SK-N-SH treated with all-trans-retinoic acid at 6 μM for 48 hours (cell line): ENCODE measurements around the gene MYO15B.

Source experiments
- ARNTL ChIP-seq: fragments of 450-650 bp; formaldehyde crosslinking; IDR thresholded peaks from 2 replicates; pipeline ENCODE4 v1.5.0; 2020; ENCODE audit warnings: low read depth, mild to moderate bottlenecking, moderate library complexity, borderline replicate concordance
- ISL1 ChIP-seq: fragments of 250-450 bp; sonication (Bioruptor Pico); IDR thresholded peaks from 2 replicates; pipeline ENCODE4 v2.1.2; 2022; ENCODE audit warnings: mild to moderate bottlenecking, moderate library complexity
- OSR1 ChIP-seq: fragments of 250-450 bp; sonication (Bioruptor Pico); IDR thresholded peaks from 2 replicates; pipeline ENCODE4 v1.8.0; 2022; ENCODE audit warnings: moderate library complexity, mild to moderate bottlenecking, inconsistent platforms
- PATZ1 ChIP-seq: fragments of 250-450 bp; sonication (Bioruptor Pico); IDR thresholded peaks from 2 replicates; pipeline ENCODE4 v1.8.0; 2020; ENCODE audit warnings: mild to moderate bottlenecking, moderate library complexity, borderline replicate concordance
- POU6F1 ChIP-seq: fragments of 250-450 bp; sonication (Bioruptor Pico); IDR thresholded peaks from 2 replicates; pipeline ENCODE4 v1.8.0; 2021; ENCODE audit warnings: low read depth, mild to moderate bottlenecking, moderate library complexity, borderline replicate concordance
- RARB ChIP-seq: fragments of 250-450 bp; sonication (Bioruptor Pico); IDR thresholded peaks from 2 replicates; pipeline ENCODE4 v1.8.0; 2021; ENCODE audit warnings: mild to moderate bottlenecking, moderate library complexity
- TOX ChIP-seq: fragments of 250-450 bp; sonication (Bioruptor Pico); IDR thresholded peaks from 2 replicates; pipeline ENCODE4 v1.8.0; 2021; ENCODE audit warnings: mild to moderate bottlenecking, moderate library complexity, borderline replicate concordance
- ZFP3 ChIP-seq: fragments of 250-450 bp; sonication (Bioruptor Pico); IDR thresholded peaks from 2 replicates; pipeline ENCODE4 v1.5.0; 2020; ENCODE audit warnings: mild to moderate bottlenecking, moderate library complexity
- ZFP30 ChIP-seq: fragments of 450-650 bp; formaldehyde crosslinking; IDR thresholded peaks from 2 replicates; pipeline ENCODE4 v1.5.0; 2022; ENCODE audit warnings: mild to moderate bottlenecking, moderate library complexity
- ZNF565 ChIP-seq: fragments of 450-650 bp; formaldehyde crosslinking; conservative IDR thresholded peaks from 2 replicates; pipeline ENCODE4 v1.5.0; 2020; ENCODE audit warnings: low read depth, mild to moderate bottlenecking, moderate library complexity
- ZNF70 ChIP-seq: fragments of 450-650 bp; formaldehyde crosslinking; IDR thresholded peaks from 2 replicates; pipeline ENCODE4 v1.5.0; 2020; ENCODE audit warnings: mild to moderate bottlenecking, moderate library complexity

GRCh38 chr17:75625813-75626486 is 38.4 kb downstream of the MYO15B start:
- TF ChIP-seq ZFP3 (CRISPR knock-in tag) (no peak), ISL1 (CRISPR knock-in tag) (no peak), RARB (CRISPR knock-in tag) (no peak), ZNF70 (CRISPR knock-in tag) (no peak), PATZ1 (CRISPR knock-in tag) (no peak), ARNTL (CRISPR knock-in tag) (no peak), OSR1 (CRISPR knock-in tag) (no peak), POU6F1 (CRISPR knock-in tag) (no peak), TOX (CRISPR knock-in tag) (no peak), ZFP30 (CRISPR knock-in tag) (no peak), ZNF565 (CRISPR knock-in tag) (no peak)
